ENCODE data around the gene PTRH1.

PTRH1 gene

DNA sequence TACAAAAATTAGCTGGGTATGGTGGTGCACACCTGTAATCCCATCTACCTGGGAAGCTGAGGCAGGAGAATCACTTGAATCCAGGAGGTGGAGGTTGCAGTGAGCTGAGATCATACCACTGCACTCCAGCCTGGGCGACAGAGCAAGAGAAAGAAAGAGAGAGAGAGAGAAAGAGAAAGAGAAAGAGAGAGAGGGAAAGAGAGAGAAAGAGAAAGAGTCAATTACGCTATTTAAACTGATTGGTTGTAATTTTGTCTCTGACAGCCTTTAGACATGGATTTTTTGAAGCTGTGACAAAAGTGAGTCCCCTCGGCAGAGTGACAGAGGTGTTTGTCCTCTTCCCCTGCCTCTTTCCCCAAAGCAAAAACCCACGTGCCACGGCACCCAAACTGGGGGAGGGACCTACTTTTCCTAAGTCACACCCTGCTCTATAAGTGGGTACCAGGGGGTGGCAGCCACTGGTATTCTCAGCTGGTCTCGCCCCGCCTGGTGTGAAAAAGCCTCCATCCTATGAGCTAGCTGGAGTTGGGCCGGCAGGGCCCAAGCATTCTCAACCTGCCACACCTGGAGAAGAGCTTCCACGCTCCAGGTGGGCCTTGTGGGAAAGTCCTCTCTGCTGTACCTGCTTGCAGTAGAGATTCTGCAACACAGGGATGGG lies 12.0 kb downstream of the PTRH1 start:
- Histone ChIP-seq H3K27me3 (ENCODE audit: low read depth, low read length) (no peaks in the 10 kb centered on the region), H3K9me3 (ENCODE audit: control insufficient read depth in 1 of 2, low read length in 2 of 2) (no peaks in the 10 kb centered on the region), H3K36me3 (ENCODE audit: control insufficient read depth in 1 of 2, insufficient read depth in 2 of 2, low read length in 2 of 2) (no peaks in the 10 kb centered on the region), H3K27ac (ENCODE audit: low read length) (no peak overlapping the region), H3K4me3 (ENCODE audit: low read depth in 1 of 2, low read length in 2 of 2) (no peak overlapping the region), H3K4me1 (ENCODE audit: control insufficient read depth in 1 of 2, insufficient read depth in 2 of 2, low read length in 2 of 2) (no peaks in the 10 kb centered on the region)

DNA sequence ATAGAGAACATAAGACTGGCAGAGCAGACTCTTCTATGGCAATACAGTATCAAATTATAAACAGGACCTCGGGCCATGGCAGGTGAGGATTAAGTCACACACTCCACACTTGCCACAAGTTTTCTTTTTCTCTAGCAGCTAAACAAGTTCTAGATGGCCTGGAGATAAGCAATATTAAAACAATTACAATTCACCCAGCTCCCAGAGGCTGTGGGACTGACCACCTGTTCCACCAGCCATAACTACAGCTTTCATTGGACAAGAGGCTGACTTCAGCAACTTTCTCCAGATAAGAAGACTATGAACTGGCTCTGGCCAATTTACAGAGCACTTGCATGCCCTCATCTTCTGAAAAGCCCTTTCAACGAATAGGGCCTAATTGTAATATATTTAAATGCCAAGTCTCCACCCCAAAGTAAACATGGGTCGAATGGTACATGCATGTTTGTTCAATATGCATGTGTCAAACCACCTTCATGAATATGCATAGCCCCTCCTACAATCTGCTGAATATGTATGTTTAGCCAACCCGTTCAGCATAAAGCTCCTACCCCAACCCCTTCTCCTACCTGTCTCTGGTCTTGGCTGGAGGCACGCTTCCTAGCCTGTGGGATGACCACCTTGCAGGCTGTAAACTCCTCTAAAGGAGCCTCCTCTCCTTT lies 14.7 kb downstream of the PTRH1 start:
- no peaks in the 10 kb centered on the region for H3K9me3 ChIP-seq (ENCODE audit: control insufficient read depth in 1 of 2, low read length in 2 of 2)
- no peaks in the 10 kb centered on the region for H3K27me3 ChIP-seq (ENCODE audit: low read depth, low read length)
- H3K4me3 ChIP-seq (ENCODE audit: low read depth in 1 of 2, low read length in 2 of 2) = no peak overlapping the region
- H3K36me3 ChIP-seq (ENCODE audit: control insufficient read depth in 1 of 2, insufficient read depth in 2 of 2, low read length in 2 of 2) = no peaks in the 10 kb centered on the region
- no peaks in the 10 kb centered on the region for H3K4me1 ChIP-seq (ENCODE audit: control insufficient read depth in 1 of 2, insufficient read depth in 2 of 2, low read length in 2 of 2)
- H3K27ac ChIP-seq (ENCODE audit: low read length) = no peak overlapping the region

DNA sequence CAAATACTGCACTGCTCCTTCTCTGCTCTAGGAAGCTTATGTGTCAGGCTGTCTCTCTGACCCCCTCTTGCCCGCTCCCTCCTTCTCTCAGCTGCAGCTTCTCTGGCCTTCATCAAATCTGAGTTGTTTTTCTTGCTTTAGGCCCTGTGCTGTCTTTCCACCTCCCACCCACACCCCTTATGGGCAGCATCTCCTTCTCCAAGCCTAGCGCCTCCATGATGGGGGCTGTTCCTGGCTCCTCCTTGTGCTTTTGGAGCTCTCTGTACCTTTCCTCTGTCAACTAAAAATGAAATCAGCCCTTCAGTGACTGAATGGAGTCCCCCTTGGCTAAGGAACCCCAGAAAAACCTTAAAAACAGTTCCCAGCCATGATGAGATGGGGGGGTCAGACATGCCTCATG lies 15.3 kb downstream of the PTRH1 start:
- Histone ChIP-seq H3K4me3 (ENCODE audit: low read depth in 1 of 2, low read length in 2 of 2) (no peak overlapping the region), H3K27ac (ENCODE audit: low read length) (no peak overlapping the region), H3K36me3 (ENCODE audit: control insufficient read depth in 1 of 2, insufficient read depth in 2 of 2, low read length in 2 of 2) (no peaks in the 10 kb centered on the region), H3K9me3 (ENCODE audit: control insufficient read depth in 1 of 2, low read length in 2 of 2) (no peaks in the 10 kb centered on the region), H3K27me3 (ENCODE audit: low read depth, low read length) (no peaks in the 10 kb centered on the region), H3K4me1 (ENCODE audit: control insufficient read depth in 1 of 2, insufficient read depth in 2 of 2, low read length in 2 of 2) (no peaks in the 10 kb centered on the region)

DNA sequence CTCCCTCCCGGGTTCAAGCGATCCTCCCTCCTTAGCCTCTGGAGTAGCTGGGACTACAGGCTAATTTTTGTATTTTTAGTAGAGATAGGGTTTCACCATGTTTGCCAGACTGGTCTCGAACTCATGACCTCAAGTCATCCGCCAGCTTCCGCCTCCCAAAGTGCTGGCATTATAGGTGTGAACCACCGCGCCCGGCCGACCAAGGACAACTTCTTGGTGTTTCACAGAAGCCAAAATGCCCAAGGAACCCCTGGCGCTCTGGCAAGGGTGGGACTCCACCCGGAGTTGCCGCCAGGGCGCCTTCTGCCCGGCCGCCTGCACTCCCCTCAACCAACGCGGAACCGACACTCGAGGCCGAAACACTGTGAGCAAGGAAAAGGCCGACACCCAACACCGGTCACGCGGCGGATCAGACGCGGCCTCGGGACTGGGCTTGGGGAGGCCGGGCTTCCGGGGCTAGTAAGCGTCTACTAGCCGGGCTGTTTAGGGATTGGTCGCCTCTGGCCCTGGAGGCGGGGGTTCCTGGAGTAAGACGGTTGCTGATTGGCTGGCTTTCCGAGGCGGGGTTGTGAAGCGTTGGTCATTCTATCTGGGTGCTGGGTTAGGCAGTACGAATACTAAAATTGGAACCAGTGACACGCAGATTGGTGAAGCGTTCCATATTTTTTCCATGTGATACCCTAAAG lies 16.3 kb downstream of the PTRH1 start:
- H3K4me1 ChIP-seq (ENCODE audit: control insufficient read depth in 1 of 2, insufficient read depth in 2 of 2, low read length in 2 of 2) = no peaks in the 10 kb centered on the region
- H3K9me3 ChIP-seq (ENCODE audit: control insufficient read depth in 1 of 2, low read length in 2 of 2) = no peaks in the 10 kb centered on the region
- H3K27ac ChIP-seq (ENCODE audit: low read length) = peak overlapping the region; percentile 64
- no peaks in the 10 kb centered on the region for H3K36me3 ChIP-seq (ENCODE audit: control insufficient read depth in 1 of 2, insufficient read depth in 2 of 2, low read length in 2 of 2)
- peak overlapping the region; percentile 36 to 49 for H3K4me3 ChIP-seq (ENCODE audit: low read depth in 1 of 2, low read length in 2 of 2)
- no peaks in the 10 kb centered on the region for H3K27me3 ChIP-seq (ENCODE audit: low read depth, low read length)

DNA sequence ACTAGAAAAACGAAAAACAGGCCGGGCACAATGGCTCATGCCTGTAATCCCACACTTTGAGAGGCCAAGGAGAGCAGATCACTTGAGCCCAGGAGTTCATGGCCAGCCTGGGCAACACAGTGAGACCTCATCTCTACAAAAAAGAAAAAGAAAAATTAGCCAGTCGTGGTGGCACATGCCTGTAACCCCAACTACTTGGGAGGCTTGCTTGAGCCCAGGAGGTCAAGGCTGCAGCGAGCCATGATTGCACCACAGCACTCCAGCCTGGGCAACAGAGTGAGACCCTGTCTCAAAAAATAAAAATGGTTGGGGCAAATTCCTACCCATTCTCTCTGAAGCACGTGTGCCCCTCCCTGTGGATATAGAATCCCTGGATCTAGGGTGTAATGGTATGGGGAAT lies 17.1 kb downstream of the PTRH1 start:
- no peak overlapping the region for H3K27ac ChIP-seq (ENCODE audit: low read length)
- H3K4me1 ChIP-seq (ENCODE audit: control insufficient read depth in 1 of 2, insufficient read depth in 2 of 2, low read length in 2 of 2) = no peaks in the 10 kb centered on the region
- no peak overlapping the region for H3K4me3 ChIP-seq (ENCODE audit: low read depth in 1 of 2, low read length in 2 of 2)
- no peaks in the 10 kb centered on the region for H3K9me3 ChIP-seq (ENCODE audit: control insufficient read depth in 1 of 2, low read length in 2 of 2)
- no peaks in the 10 kb centered on the region for H3K36me3 ChIP-seq (ENCODE audit: control insufficient read depth in 1 of 2, insufficient read depth in 2 of 2, low read length in 2 of 2)
- no peaks in the 10 kb centered on the region for H3K27me3 ChIP-seq (ENCODE audit: low read depth, low read length)

DNA sequence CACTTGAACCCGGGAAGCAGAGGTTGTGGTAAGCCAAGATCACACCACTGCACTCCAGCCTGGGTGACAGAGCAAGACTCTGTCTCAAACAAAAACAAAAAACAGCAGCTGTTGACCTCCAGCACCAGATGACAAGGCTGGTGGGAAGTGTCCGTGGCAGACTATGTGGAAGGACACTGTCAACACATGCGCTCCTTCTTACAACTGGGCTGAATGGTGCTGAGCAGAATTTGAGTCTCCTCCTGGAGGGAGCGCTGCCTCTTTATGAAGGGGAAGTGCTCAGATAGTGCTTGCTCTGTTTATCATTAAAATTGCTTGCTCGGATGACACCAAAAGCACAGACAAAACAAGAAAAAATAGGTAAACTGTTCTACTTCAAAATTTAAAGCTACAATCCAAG lies 17.9 kb downstream of the PTRH1 start:
- Histone ChIP-seq H3K4me3 (ENCODE audit: low read depth in 1 of 2, low read length in 2 of 2) (no peak overlapping the region), H3K4me1 (ENCODE audit: control insufficient read depth in 1 of 2, insufficient read depth in 2 of 2, low read length in 2 of 2) (no peaks in the 10 kb centered on the region), H3K36me3 (ENCODE audit: control insufficient read depth in 1 of 2, insufficient read depth in 2 of 2, low read length in 2 of 2) (peaks cover 0 to 3% of the 10 kb centered on the region in 2 donors), H3K27ac (ENCODE audit: low read length) (no peak overlapping the region), H3K9me3 (ENCODE audit: control insufficient read depth in 1 of 2, low read length in 2 of 2) (no peaks in the 10 kb centered on the region), H3K27me3 (ENCODE audit: low read depth, low read length) (no peaks in the 10 kb centered on the region)

DNA sequence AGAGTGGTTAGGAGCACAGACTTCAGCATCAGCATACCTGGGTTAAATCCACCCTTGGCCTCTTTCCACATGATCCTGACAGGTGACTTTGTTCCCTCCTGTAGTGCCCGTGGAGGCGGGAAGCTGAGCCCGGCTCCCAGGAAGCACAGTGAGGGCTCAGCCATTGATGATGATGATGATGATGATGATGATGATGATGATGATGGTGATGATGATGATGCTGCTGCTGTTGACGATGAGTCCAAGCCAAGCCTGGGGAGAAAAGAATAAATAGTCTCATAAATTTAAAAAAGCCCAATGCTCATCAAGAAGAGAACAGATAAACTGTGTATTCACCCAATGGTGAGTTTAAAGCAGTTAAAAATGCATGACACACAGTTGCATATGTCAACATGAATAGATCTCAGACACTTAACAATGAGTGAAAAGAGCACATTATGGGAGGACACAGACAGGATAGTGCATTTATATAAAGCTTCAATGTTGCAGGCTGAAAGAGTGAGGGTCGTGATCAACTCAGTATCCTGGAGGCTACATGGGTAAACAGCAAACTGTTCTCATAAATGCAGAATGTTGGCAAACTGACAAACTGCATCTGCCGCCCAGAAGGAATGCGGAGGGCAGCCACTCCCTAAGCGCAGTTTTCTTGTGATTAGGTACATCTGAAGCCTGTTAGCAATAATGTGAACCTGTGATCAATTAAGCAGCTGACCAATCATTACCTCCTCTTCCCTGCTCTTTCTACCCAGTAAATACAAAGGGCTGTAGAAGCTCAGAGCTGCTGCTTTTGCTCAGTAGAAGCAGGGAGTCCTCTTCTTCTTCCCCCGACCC lies 20.4 kb downstream of the PTRH1 start:
- no peak overlapping the region for H3K27ac ChIP-seq (ENCODE audit: low read length)
- no peaks in the 10 kb centered on the region for H3K9me3 ChIP-seq (ENCODE audit: control insufficient read depth in 1 of 2, low read length in 2 of 2)
- no peaks in the 10 kb centered on the region for H3K27me3 ChIP-seq (ENCODE audit: low read depth, low read length)

DNA sequence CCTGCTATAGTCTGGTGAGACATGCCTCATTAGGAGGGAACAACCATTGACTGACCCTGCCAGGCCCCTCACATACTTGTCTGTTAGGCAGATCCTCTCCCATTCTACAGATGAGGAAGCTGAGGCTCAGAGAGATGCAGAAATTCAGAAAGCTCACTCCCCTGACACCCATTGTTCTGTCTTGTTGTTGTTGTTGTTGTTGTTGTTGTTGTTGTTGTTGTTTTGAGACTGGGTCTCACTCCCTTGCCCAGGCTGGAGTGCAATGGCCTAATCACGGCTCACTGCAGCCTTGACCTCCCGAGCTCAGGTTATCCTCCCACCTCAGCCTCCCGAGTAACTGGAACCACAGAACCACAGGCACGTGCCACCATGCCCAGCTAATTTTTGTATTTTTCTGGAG lies 21.8 kb downstream of the PTRH1 start:
- H3K27ac ChIP-seq (ENCODE audit: low read length) = no peak overlapping the region

More for the DNA sequence above, 20.4 kb downstream of the PTRH1 start:
- Histone ChIP-seq H3K4me3 (ENCODE audit: low read depth in 1 of 2, low read length in 2 of 2) (no peak overlapping the region), H3K4me1 (ENCODE audit: control insufficient read depth in 1 of 2, insufficient read depth in 2 of 2, low read length in 2 of 2) (no peaks in the 10 kb centered on the region), H3K36me3 (ENCODE audit: control insufficient read depth in 1 of 2, insufficient read depth in 2 of 2, low read length in 2 of 2) (peaks cover 0 to 21% of the 10 kb centered on the region in 2 donors)

DNA sequence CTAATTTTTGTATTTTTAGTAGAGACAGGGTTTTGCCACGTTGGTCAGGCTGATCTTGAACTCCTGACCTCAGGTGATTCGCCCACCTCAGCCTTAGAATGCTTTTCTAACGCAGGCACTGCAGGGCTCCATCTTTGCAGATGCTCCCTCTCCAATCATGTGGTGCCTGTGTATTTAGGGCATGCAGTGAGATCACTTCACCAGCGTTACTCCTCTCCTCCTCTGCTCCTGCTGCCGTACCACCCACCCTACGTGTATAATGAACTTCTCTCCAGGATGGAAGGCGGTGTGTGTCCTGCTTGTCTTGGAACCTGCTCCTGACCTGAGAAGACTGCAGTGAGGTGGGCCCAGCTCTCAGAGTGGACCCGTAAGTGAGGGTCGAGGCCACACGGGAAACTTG lies 22.3 kb downstream of the PTRH1 start:
- H3K4me3 ChIP-seq (ENCODE audit: low read depth in 1 of 2, low read length in 2 of 2) = no peak overlapping the region
- H3K4me1 ChIP-seq (ENCODE audit: control insufficient read depth in 1 of 2, insufficient read depth in 2 of 2, low read length in 2 of 2) = no peaks in the 10 kb centered on the region
- H3K9me3 ChIP-seq (ENCODE audit: control insufficient read depth in 1 of 2, low read length in 2 of 2) = no peaks in the 10 kb centered on the region
- peaks cover 3 to 28% of the 10 kb centered on the region in 2 donors for H3K36me3 ChIP-seq (ENCODE audit: control insufficient read depth in 1 of 2, insufficient read depth in 2 of 2, low read length in 2 of 2)
- no peak overlapping the region for H3K27ac ChIP-seq (ENCODE audit: low read length)
- H3K27me3 ChIP-seq (ENCODE audit: low read depth, low read length) = no peaks in the 10 kb centered on the region

More for the DNA sequence above, 21.8 kb downstream of the PTRH1 start:
- H3K36me3 ChIP-seq (ENCODE audit: control insufficient read depth in 1 of 2, insufficient read depth in 2 of 2, low read length in 2 of 2) = peaks cover 2 to 28% of the 10 kb centered on the region in 2 donors
- H3K27me3 ChIP-seq (ENCODE audit: low read depth, low read length) = no peaks in the 10 kb centered on the region
- H3K4me1 ChIP-seq (ENCODE audit: control insufficient read depth in 1 of 2, insufficient read depth in 2 of 2, low read length in 2 of 2) = no peaks in the 10 kb centered on the region
- no peak overlapping the region for H3K4me3 ChIP-seq (ENCODE audit: low read depth in 1 of 2, low read length in 2 of 2)
- no peaks in the 10 kb centered on the region for H3K9me3 ChIP-seq (ENCODE audit: control insufficient read depth in 1 of 2, low read length in 2 of 2)

DNA sequence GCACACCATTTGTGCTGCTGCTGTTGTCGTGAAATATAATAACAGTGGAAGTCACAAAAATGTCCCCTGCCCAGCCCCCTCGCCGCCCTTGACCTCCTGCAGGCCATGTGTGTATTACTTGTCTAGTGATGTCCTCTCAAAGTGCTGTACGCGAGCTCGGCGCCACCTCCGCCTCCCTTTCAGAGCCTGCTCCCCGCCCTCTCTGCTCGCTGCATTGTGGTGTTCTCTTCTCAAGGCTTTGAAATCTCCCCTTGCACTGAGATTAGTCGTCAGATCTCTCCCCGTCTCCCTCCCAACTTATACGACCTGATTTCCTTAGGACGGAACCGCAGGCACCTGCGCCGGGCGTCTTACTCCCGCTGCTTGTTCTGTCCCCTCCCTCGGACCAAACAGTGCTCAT lies 23.4 kb downstream of the PTRH1 start:
- Histone ChIP-seq H3K27ac (ENCODE audit: low read length) (no peak overlapping the region), H3K4me1 (ENCODE audit: control insufficient read depth in 1 of 2, insufficient read depth in 2 of 2, low read length in 2 of 2) (no peaks in the 10 kb centered on the region), H3K36me3 (ENCODE audit: control insufficient read depth in 1 of 2, insufficient read depth in 2 of 2, low read length in 2 of 2) (peaks cover 3 to 28% of the 10 kb centered on the region in 2 donors), H3K4me3 (ENCODE audit: low read depth in 1 of 2, low read length in 2 of 2) (no peak overlapping the region), H3K27me3 (ENCODE audit: low read depth, low read length) (no peaks in the 10 kb centered on the region), H3K9me3 (ENCODE audit: control insufficient read depth in 1 of 2, low read length in 2 of 2) (no peaks in the 10 kb centered on the region)

DNA sequence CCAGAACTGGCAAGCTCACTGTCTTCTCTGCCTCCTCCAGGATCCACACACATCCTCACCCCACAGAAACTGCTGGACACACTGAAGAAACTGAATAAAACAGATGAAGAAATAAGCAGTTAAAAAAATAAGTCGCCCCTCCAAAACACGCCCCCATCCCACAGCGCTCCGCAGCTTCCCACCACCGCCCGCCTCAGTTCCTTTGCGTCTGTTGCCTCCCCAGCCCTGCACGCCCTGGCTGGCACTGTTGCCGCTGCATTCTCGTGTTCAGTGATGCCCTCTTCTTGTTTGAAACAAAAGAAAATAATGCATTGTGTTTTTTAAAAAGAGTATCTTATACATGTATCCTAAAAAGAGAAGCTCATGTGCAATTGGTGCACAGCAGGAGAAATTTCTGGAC lies 24.7 kb downstream of the PTRH1 start:
- Histone ChIP-seq H3K4me1 (ENCODE audit: control insufficient read depth in 1 of 2, insufficient read depth in 2 of 2, low read length in 2 of 2) (no peaks in the 10 kb centered on the region), H3K36me3 (ENCODE audit: control insufficient read depth in 1 of 2, insufficient read depth in 2 of 2, low read length in 2 of 2) (peaks cover 13 to 28% of the 10 kb centered on the region in 2 donors), H3K9me3 (ENCODE audit: control insufficient read depth in 1 of 2, low read length in 2 of 2) (no peaks in the 10 kb centered on the region), H3K27me3 (ENCODE audit: low read depth, low read length) (no peaks in the 10 kb centered on the region), H3K27ac (ENCODE audit: low read length) (no peak overlapping the region), H3K4me3 (ENCODE audit: low read depth in 1 of 2, low read length in 2 of 2) (no peak overlapping the region)
